ENCODE data around the gene EPG5.
"Not testable (repeated sequence)": the region's sequence is repeated elsewhere in the genome, so short reads cannot be mapped to it uniquely, and the experiment has no call there.

Gene EPG5

DNA sequence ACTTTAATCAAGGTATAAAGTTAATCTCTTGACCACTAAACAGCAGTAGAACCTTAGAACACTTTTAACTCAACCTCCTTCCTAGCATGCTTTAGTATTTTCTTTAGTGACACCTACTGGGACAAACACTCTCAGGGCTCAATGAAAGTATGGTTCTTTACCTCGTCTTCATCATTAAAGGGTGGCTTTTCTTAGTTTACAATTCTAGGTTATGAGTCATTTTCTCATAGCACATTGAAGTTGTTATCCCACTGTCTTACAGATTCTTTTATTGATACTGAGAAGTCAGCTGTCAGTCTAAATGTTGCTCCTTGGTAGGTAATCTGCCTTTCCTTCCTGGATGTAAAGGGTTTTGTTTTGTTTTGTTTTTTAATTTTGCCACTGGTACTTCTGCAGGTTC is 103.7 kb downstream of the EPG5 start:
- no peak for DNase-seq

DNA sequence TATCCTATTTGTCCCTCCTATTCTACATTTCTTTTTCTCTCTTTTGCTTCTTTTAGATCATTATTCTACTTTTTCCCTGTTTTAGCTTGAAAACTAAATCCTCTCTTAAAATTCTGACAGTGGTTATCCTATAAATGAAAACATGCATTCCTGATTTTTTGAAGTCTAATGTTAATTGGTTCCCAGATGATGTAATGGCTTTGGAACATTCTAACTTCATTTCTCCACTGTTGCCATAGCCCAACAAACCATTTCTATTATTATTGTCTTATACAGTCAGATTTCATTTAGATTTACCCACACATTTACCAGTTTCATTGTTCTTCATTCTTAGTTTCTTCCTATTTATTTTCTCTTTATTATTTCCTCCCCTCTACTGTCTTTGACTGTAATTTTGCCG is 105.2 kb downstream of the EPG5 start:
- no peak for DNase-seq

DNA sequence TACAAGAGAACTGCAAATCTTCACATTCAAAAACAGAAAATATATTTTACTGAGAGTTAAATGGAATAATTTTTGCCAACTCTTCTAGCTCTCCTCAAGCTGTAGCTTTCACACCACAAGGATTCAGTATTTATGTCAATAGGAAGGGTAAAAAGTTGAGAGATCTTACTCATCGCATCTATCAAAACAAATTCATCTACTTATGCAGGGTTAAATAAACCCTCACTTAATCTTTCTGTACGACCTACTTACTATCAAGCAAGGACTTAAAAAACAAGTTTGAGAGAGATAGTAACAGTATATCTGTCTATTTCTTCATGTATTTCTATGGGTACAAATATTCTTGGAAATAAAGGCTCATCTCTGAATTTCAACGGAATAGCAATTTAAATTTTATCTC is 106.2 kb downstream of the EPG5 start:
- no peak for DNase-seq

DNA sequence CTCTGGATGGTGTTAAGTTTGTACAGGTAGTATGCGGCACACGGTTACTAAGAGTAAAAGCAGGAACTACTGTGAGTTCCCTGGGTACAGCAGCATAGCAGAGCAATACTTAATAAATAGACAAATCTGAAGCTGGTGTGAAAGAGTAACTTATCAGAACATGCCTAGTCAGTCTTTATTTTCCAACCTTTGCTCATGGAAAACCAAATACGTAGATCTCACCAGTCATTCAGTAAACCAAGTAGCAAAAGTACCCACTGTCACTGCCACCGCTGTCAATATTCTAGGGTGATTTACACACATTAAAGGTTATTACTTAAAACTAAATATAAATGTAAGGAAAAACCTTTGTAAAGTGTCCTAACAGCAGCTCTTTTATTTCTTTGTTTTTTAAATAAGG is 106.6 kb downstream of the EPG5 start:
- no peak for DNase-seq

DNA sequence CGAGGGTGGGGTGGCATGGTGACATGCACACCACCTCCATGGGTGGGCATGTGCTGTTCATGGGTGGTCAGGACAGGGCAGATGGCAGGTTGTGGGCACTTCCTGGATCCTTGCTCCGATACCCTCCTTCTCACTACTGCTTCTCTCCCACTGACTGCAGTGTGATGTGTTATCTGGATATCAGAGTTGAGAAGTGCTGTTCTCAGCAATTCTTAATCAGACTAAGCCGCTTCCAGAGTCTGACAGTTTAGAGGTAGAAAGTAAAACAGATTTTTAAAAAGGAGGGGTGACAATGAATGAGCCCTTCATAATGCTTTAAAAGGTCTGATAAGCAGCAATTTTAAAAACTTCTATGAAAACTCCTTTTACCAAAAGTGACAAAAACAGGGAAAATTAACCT is 107.8 kb downstream of the EPG5 start:
- DNase-seq: no peak

DNA sequence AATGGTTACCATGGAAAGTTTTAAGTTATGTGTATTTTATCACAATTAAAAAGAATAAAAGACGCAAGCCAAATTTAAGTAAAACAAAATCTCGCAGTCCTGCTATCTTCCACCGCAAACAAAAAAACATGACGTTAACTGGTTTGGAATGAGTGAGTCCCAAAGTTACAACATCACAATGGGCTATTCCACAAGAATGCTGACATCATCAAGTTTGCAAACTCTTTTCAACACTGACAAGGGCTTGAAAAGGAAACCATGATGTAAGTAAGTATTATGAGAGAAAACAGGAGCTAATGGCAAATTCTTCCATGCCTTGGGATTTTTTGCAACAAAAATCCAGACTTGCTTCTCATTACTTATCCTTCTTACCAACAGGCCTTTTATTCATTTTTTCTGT is 110.6 kb downstream of the EPG5 start:
- DNase-seq: no peak

DNA sequence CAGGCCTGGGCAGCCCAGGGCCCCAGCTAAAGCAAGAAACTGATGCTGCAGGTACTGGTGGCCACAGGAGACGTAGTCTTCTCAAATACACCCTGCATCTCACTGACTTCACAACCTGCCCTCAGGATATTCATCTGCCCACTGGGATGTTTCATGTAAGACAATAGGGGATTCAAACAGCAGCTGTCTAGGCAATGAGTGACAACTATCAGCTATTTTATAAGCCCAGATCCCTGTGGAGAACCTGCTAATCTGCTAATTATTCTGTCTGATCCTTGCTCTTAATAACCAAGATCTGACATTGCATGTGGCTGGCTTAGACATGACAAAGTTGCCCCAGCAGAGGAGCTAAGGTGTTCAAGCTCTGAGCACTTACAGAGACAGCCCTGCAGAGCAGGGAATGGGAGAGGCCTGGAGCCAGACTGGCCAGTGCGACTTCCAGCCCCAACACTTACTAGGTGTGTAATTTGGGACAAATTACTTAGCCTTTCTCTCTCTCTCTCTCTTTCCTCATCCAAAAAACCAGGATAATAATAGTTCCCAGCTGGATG is 113.0 kb downstream of the EPG5 start:
- no peak for DNase-seq

DNA sequence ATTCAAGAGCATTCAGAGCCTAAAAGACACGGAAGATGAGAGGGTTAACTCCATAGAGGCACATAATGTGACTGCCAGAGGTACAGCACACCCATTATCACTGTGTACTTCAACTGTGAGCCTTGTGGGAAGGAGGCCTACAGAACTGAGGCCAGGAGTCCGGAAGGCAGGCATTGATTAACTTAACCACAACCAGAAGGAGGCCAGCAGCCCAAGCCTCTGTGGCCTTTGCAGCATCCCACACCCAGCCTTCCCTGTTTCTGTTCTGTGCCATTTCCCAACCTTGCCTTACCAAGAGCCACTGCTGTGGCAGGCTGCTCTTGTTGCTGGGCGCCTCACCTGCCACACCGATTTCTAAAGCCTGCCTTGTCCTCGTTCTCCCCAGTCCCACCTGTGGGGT is 114.5 kb downstream of the EPG5 start:
- no peak for DNase-seq

DNA sequence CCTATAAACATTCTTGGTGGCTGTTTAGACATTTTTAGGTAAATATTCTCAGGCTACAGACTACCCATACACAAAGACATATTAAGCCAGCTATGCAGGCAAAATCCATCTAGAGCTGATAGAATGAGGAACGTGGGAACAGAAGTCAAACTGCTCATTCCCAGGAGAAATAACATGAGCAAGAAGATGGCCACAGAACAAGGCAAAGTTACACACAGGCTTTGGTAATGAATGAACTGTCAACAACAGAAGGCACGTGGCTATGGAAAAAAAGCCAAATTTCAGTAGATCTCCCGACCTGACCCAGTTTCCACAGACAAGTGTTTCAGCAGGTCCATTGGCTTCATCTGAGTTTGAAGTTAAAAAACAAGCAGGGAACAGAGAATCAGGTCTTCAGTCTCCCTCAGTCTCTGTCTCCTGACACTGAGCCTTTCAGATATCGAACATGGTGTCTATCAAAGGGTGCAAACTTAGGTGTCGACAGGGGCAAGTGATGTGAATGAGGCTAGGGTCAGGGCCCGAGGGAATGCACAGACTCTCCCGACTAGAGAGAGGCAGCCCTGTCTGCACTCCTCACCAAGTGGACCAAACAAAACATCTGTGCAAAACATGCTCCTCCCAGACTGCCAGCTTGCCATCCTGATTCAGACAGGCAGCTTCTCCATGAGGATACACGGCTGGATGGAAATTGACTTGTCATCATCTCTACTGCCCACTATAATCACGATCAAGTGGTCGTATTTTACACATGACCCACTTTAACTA is 115.8 kb downstream of the EPG5 start:
- no peak for DNase-seq

DNA sequence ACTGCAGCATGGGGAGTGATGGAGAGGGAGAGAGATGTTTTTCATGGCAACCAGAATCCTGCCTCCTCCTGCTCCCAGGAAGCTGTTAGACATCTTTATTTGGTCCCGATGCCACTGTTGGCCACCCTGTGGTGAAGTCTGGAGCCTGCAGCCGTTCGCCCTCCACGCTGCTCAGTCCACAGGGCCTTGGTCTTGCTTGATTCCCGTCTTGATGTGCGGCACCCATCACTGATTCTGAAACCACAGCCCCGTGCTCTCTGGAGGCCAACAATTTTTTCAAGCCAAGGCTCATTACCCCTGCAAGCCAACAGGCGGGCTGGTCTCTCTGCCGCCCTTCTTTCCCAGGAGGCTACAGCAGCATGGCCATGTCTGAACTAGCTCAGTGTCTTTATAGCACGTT is 117.1 kb downstream of the EPG5 start:
- DNase-seq: no peak

DNA sequence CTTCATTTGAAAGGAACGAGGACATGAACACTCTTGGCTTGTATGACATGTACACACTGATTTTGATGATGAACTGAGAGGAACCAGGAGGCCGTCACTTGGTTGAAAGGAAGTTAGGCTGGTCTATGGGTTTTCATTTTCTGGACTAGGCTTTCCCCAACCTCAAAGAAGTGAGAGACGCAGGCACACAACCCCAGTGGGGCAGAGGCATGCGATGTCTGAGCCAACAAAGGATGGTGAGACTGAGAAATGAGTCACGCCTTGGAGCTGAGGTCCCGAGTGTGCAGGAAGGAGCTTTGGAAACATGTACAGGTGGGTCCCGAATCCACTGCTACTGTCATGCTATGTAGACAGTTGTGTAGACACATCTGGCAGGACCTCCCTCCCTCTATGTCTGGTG is 117.6 kb downstream of the EPG5 start:
- no peak for DNase-seq

DNA sequence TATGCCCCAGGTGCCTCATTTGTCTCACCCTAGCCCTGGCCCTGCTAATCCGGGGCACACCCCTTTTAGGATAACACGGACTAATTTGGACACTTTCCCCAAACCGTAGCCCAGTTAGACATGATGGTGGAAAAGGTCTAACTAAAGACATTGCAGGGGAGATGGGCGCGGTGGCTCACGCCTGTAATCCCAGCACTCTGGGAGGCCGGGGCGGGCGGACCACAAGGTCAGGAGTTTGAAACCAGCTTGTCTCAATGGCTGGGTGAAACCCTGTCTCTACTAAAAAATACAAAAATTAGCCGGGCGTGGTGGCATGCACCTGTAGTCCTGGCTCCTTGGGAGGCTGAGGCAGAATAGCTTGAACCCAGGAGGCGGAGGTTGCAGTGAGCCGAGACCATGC is 118.5 kb downstream of the EPG5 start:
- DNase-seq: not testable (repeated sequence)

DNA sequence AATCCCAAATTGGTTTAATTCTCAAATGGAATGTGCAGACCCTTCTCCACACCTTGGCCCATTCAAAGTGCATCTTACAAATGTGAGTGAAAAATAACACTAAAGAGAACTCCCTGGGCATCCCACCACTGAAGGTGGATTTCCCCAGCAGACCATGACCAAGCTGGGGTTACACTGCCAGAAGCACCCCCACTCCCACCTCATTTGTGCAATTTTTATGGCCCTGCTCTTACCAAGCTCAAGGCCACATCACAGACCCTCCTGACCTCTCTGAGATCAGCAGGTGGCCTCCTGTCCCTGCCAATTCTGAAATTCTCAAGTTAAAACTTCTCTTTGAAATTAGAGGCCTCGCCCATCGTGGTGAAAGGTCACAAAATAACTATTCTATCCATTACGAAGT is 120.0 kb downstream of the EPG5 start:
- DNase-seq: no peak

DNA sequence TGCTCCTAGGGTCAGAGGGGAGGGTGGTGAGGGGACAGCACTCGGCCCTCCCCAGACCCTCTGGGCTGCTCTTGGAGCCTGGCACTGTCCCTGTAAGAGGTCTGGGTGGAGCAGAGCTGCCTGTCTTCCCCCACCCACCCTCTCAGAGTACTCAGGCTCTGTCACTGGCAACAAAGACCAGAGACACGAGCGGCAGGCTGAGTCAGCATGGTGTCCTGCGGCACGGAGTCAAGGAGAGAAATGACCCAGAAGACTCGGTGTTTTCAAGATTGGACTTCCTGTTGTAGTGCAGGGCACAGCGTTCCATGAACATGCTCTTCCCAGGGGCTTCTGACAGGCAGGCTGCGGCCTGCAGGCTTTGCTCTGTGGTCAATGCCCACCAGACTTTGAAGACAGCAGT is 121.7 kb downstream of the EPG5 start:
- no peak for DNase-seq

DNA sequence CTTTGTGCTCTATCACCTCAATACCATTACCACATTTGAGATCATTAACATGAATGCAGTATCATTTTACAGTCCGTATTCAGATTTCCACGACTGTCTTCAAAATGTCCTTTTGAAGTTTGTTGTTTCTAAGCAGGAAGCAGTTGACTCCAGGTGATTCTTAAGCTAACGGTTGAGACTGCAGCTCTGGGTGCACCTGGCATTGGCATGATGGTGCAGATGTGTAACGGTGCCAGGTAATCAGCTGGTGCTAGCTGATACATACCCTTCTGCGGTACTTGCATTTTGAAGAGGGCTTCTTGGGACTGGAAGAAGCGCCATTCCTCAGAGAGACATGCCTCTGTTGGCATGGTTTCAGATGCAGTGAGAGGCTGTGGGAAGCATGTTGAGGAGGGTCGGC is 122.2 kb downstream of the EPG5 start:
- DNase-seq: no peak

DNA sequence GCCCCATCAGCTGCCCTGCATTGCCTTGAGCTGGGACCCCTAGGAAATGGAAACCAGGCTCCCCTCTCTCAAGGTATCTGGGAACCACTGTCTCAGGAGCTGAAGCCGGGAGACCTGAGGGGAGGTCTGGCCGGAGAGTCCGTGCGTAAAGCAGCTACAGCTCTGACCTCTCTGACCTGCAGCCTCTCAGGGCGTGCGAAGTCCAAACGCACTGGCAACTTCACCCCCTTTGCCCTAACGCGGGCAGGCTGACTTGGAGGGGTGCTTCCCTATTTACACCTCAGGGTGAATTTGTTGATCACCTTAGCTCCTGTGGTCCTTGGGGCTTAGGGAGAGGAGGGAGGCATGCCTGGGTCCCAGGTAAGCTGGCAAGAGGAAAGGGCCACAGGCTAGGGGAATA is 124.1 kb downstream of the EPG5 start:
- DNase-seq: no peak

DNA sequence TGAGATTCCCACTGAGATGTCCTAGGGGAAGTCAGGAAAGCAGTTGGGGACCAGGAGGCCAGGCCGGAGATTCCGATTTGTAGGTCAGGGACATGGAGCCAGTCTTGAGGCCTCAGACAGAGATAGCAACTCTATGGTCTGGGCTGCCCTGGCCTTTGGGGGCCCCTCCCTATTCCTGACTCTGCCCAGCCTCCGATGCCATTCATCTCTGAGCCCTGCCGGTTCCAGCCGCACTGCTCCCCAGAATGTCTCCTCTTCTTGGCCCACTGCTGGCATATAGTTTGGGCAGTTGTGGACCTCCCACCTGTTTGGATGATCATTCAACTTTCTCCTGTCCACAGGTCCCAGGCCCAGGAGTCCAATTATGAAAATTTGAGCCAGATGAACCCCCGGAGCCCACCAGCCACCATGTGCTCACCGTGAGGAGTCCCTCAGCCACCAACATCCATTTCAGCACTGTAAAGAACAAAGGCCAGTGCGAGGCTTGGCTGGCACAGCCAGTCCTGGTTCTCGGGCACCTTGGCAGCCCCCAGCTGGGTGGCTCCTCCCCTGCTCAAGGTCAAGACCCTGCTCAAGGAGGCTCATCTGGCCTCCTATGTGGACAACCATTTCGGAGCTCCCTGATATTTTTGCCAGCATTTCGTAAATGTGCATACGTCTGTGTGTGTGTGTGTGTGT is 125.2 kb downstream of the EPG5 start:
- DNase-seq: no peak

DNA sequence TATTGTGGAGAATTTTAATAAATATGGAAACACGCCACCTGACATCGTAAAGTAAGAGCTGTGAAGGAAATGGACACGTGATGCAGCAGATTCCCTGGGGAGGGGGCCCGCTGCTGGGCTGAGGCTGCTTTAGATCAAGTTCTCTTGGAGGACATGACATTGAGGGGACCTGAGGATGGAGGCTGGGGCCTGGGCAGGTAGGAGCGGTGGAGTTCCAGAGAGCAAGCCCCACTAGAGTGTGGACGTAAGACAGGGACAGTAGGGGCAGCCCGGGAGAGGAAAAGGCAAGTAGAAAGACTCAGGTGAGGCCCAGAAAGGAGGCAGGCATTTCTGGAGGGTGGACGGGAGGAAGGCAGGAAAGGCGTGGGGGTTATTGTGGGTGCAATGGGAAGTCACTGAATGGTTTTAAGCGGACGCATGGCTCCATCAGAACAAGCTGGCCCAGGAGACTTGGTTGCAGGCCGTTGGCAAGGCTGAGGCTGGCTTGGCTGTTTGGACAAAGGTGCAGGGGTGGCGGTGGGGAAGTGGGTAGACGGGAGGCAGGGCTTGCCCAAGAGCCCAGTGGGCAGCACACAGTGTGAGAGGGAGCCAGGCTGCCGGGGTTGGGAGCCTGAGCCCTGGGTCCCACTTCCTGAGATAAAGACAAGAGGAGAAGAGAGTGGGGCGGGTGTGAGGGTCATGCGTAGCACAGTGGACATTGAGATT is 125.9 kb downstream of the EPG5 start:
- no peak for DNase-seq

DNA sequence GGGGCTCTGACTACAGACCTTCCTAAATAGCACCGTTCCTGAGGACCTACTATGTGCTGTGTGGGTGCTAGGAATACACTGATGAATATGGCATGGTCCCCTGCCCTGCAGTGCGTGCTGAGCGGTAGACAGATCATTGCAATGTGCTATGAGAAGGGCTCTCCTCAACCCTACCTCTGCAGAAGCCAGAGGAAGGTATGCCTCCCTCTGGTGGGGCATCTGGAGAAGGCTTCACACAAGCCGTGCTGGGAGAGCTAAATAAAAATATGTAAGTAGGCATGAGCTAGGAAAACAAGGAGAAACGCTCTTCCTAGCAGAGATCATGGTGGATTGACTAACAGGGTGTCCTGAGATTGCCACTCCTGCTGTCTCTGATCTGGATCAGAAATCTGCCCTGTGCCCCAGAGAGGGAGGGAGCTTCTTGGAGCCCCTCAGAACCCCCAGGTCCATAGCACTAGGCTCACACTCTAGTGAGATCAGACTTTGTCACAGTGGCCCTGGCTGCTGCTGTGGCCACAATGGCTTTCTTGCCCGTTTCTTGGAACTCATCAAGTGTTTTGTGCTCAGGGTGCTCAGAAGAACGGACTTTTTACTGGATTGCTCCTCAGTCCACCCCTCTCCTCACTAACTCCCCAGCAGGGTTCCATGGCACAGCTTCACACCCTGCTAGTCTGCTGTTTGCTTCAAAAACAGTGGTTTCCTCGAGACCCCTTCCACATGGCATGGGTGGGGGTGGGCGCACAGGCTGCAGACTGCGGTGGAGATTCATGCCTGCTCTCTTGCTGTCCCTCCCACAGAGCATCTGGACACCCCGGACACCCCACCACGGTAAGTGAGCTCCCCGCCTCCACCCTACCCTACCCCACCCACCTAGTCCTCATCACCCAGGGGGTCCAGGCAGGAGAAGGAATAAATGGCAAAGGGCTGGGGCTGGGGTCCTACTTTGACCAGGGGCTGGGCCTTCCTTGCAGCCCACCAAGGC is 127.4 kb downstream of the EPG5 start:
- no peak for DNase-seq

DNA sequence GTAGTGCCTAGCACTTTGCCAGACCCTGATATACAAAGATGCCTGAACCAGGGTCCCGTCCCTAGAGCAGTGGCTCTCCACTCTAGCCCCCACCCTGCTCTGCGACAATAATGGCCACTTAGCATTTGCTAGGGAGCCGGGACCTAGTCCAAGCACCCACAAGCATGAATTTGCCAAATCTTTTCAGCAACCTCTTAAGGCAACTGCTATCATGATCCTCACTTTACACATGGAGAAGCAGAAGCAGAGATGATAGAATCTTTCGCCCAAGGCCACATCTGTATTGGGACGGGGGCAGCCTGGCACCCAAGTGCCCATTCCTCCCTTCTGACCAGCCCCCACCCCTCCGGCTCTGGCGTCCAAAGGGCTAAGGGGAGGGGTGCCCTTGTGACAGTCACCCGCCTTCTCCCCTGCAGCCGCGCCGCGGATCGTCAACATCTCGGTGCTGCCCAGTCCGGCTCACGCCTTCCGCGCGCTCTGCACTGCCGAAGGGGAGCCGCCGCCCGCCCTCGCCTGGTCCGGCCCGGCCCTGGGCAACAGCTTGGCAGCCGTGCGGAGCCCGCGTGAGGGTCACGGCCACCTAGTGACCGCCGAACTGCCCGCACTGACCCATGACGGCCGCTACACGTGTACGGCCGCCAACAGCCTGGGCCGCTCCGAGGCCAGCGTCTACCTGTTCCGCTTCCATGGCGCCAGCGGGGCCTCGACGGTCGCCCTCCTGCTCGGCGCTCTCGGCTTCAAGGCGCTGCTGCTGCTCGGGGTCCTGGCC is 128.6 kb downstream of the EPG5 start:
- no peak for DNase-seq

DNA sequence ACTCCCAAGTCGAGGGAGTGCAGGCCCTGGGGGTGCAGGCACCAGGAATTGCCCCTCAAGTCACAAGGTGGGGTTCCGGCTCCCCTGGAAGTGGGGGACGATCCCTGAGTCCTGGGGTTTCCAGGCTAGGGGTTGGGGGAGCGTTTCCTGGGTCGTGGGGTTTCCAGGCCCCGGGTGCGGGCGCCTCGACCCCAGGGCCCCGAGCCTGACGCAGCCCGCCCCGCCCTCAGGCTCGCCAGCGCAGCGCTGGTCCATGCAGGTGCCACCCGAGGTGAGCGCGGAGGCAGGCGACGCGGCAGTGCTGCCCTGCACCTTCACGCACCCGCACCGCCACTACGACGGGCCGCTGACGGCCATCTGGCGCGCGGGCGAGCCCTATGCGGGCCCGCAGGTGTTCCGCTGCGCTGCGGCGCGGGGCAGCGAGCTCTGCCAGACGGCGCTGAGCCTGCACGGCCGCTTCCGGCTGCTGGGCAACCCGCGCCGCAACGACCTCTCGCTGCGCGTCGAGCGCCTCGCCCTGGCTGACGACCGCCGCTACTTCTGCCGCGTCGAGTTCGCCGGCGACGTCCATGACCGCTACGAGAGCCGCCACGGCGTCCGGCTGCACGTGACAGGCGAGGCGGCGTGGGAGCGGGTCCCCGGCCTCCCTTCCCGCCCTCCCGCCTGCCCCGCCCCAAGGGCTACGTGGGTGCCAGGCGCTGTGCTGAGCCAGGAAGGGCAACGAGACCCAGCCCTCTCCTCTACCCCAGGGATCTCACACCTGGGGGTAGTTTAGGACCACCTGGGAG is 129.7 kb downstream of the EPG5 start:
- DNase-seq: peak; percentile 52

Data from activated CD4-positive, CD25-positive, alpha-beta regulatory T cell treated with anti-CD3 and anti-CD28 coated beads, Interleukin-2, amount 50 U/mL, for 72 hours (primary cell).